GM18498 (cell line): ENCODE results near the gene NEK1.
"Not testable (repeated sequence)": the region's sequence is repeated elsewhere in the genome, so short reads cannot be mapped to it uniquely, and the experiment has no call there.

Source experiments
- ATAC-seq: cut with Tn5 transposase; IDR thresholded peaks from one replicate; pipeline ENCODE4 v1.9.1; 2021; ENCODE audit warnings: mild to moderate bottlenecking, moderate library complexity; ENCODE audit not compliant: unreplicated experiment

NEK1 gene

DNA sequence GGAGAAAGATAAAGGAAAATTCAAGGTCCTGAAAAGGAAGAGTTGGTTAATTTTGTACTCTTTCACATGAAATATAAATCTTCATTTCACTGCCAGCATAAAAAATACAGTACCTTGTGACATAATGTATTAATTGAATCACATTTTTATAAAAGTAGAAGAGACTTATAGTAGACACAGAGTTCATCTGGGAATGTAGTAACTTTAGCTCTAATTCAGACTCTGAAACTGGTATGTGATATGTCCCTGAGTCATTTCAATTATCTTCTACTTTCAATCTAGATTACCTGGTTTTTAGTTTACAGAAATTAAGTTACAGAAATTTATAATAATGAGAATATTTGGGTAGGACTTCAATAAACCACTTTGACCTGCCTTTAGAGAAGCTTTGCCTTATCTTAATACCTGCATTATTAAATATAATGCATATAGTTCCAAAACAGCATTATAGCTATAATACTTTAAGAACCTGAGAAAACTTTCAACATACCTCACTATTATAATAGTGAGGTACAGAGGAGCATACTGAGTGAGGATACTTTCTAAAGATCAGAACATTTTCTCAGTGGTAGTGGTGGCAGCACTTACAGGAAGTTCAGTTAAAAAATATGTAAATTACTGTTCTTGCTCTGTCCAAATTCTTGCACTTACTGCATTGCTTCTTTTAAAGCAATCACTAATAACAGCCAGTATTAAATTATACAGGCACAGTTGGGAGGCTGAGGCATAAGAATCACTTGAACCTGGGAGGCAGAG is 11.2 kb downstream of the NEK1 start:
- ATAC-seq: peak; percentile 70

DNA sequence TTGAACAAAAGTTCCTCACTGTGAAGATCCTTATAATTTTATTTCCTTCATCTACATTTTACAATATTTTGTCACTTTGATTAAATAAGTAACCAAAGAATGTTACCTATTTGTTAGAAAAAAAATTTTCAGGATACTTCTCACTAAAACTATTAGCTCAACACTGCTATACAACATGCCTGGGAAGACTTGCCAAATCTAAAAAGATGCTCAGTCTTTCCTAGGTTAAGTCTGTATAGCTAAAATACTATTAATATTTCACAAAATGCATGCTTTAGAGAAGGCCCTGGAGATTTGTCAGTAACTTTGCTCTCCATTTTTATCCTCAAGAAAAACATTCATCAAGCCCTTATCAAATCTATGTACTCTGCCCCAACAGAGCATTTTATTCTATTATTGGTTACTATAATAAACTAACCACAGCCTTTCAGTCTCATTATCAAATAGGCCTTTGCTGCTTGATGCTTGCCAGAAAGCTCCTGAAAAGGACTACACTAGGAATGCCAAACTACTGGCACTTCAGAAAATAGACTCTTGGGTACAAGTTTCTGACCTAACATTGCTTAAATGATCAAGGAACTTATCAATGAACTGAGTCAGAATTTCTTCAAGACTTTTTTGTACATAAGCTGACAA is 17.7 kb downstream of the NEK1 start:
- ATAC-seq: no peak

DNA sequence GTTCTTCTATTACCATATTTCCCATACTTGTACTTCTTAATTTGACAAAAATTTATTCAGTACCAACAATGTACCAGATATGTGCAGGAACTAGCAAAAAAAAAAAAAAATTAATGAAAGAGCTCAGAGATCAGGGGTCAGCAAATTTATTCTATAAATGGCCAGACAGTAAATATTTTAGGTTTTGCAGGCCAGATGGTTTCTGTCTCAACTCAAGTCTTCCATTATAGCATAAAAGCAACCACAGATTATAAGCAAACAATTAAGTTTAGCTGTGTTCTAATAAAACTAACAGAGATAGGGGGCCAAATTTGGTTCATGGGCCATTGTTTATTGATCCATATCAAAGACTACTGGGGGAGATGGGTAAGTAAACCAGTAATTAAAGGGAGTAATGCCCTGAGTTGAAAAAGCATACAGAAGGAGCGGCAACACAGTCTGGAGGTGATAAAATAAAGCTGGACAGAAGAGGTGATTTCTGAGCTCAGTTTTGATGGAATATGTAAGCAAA is 19.3 kb downstream of the NEK1 start:
- no peak for ATAC-seq

DNA sequence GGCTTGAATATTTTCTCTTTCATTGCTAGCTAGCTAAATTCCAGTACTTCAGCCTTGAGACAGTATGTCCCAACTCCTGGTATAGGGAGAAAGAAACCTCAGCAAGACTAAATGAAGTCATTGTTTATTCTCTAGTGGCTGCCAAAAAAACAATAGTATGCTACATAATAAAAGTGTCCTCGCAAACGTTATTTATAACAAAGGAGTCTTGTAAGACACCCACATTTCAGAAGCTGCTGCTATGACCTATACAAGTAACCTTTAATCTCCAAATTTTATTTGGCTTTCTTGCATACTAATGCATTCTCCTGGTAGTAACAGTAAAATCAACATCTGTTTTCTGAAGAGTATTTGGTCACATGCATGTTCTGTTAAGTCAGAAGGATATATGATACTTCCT is 28.8 kb downstream of the NEK1 start:
- no peak for ATAC-seq

DNA sequence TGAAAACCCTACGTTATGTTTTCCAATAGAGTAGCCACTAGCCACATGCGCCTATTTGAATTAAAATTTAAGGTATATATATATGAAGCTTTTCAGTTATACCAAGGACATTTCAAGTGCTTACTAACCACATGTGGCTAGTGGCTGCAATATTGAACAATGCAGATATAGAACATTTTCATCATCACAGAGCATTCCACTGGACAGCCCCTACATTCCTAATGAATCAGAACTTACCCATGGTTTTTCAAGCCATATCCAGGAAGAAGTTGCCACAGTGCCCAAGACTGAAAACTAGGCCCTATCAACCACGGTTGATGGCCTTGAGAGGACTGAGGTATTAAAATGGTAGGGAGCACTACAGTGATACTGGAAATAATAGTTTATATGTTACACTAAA is 29.7 kb downstream of the NEK1 start:
- ATAC-seq: no peak

DNA sequence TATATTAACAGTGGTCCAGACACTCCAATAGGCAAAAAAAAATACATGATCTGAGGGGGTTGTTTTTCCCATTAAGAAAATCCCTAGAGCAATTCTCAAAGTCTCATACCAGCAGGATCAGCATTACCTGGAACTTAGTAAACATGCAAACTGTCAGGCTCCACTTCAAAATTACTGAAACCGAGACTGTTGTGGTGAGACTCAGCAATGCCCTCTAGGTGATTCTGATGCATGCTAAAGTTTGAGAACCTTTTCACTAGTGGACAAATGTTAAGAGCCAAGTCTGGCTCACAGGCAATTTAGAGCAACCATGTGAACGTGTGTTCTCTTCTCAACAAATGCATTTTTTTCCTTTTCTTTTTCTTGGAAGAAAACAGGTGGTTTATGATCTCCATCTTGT is 30.2 kb downstream of the NEK1 start:
- ATAC-seq: peak; percentile 83

DNA sequence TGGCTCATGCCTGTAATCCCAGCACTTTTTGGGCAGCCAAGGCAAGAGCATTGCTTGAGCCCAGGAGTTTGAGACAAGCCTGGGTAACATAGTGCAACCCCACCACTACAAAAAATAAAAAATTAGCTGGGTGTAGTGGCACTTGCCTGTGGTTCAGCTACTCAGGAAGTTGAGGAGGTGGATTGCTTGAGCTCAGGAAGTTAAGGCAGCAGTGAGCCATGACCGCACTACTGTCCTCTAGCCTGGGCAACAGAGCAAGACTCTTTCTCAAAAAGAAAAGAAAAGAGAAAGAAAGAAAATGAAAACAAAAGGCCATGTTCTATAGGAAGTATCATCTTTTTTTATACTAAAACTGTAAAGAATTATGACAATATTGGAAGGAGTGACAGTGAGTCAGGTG is 38.5 kb downstream of the NEK1 start:
- ATAC-seq: no peak

DNA sequence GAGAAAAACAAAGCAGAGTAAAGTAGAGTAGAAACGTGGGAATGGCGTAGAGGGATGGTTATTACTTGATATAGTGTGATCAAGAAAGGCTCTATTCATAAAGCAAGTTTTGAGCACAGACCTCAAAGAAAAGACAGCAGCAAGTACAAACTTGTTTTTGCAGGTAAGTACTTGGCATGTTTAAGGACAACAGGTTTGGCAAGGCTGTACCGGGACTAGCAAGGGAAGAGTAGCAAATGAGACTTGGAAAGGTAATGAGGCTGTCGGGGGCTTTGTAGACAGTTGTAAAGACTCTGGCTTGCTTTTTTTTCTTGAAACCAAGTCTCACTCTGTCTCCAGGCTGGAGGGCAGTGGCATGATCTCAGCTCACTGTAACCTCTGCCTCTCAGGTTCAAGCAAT is 40.9 kb downstream of the NEK1 start:
- ATAC-seq: no peak

DNA sequence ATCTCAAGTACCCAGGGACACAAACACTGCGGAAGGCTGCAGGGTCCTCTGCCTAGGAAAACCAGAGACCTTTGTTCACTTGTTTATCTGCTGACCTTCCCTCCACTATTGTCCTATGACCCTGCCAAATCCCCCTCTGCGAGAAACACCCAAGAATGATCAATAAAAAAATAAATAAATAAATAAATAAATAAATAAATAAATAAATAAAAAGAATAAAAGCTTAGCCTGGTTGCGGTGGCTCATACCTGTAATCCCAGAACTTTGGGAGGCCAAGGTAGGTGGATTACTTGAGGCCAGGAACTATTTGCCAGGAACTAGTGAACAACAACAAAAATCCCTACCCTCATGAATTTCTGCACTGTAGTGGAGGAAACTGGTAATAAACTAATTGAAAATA is 41.4 kb downstream of the NEK1 start:
- not testable (repeated sequence) for ATAC-seq

DNA sequence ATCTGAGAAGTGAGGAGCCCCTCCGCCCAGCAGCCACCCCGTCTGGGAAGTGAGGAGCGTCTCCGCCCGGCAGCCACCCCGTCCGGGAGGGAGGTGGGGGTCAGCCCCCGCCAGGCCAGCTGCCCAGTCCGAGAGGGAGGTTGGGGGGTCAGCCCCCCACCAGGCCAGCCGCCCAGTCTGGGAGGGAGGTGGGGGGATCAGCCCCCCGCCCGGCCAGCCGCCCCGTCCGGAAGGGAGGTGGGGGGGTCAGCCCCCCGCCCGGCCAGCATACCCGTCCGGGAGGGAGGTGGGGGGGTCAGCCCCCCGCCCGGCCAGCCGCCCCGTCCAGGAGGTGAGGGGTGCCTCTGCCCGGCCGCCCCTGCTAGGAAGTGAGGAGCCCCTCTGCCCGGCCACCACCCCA is 42.1 kb downstream of the NEK1 start:
- ATAC-seq: not testable (repeated sequence)

DNA sequence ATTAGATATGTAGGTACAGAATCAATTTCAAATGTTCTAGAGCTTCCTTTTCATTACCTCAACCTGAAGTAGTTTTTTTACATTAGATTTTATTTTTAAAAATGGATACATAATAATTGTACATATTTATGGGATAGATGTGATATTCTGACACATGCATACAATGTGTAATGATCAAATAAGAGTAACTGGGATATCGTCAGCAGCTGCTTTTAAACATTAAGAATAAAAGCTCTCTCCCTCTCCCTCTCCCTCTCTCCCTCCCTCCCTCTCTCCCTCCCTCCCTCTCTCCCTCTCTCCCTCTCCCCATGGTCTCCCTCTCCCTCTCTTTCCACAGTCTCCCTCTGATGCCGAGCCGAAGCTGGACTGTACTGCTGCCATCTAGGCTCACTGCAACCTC is 43.2 kb downstream of the NEK1 start:
- not testable (repeated sequence) for ATAC-seq

DNA sequence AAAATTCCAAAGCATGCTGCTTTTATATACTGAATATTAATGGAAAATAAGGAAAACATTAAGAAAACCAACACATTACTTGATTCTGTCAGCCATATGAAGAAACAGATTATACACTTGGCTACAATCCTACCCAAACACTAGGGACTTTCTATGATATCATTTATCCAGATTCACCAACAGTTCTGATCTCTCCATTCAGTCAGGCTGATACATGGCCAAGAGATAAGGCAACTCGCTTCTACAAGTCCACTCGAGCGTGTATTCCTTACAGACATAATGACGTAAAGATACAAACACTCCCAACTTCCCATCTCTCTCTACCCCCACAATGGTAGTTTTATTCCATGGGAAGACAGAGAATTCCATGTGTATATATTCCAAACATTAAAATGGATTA is 44.5 kb downstream of the NEK1 start:
- ATAC-seq: no peak

DNA sequence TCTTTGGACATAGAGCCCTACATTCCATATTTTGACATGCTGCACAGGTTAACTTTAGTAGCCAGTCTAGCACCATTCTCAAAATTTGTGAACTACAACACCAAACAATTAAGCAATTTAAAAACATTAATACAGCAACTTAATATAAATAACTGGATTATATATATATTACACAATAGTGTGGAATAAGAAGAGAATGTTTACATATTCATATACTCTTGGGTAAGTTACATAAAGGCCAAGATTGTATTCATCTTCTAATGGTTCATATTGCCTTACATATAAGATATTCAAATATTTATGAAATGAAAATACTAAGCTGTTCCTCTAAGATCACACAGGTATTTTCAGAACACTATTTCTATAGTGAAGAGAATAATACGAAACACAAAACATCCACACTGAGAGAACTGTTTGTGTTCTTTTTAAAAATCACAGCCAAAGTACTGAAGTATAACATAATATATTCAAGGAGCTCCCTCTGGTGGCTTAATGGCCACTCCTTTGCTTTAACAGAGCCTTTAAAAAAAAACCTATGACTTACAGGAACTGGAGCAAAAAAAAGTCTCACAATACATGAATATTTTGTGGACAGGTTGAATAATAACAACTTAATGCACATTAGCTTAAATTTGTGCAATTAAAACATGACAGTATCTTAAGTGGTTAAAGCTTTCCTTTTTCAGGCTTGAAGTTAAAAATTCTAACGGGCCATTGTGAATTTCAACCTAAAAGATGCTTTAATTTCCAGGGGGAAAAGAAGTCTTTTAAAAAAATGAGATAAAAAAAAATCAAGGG is 46.2 kb downstream of the NEK1 start:
- peak; percentile 81 for ATAC-seq

DNA sequence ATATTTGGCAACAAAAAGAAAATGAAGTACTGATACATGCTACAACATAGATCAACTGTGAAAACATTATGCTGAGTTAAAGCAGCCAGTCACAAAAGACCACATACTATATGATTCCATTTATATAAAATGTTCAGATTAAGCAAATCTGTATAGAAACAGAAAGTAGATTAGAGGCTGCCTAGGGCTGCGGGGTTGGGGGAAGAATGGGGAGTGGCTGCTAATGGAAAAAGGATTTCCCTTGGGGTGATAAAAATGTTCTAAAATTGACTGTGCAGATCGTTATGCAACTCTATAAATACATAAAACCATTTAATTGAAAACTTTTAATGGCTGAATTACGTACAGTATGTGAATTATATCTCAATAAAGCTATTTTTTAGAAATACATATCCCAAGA is 46.8 kb downstream of the NEK1 start:
- ATAC-seq: no peak

DNA sequence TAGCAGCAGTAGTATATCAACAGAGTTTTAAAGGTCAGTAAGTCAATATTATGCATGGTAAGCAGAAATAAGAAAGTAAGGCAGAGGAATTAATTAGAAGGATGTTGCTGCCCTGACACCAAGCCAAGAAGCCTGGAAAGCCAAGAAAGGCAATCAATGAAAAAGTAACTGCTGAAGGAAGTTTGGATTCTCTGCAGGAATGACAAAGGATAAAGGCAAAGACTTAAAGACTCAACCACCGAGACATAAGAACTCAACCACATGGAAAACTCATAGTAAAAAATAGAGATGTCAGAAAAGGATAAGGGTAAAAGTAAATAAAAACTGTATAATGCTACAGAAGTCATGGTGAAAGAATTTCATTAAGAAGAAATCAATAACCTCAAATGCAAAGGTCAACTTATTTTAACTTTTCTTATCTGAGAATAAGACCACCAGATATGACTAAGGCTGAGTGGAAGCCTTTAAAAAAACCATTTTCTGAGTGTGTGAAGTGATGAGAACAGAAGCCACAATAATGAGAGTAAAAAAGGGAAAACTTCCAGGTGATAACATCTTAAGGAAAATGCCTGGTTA is 55.2 kb downstream of the NEK1 start:
- ATAC-seq: no peak

DNA sequence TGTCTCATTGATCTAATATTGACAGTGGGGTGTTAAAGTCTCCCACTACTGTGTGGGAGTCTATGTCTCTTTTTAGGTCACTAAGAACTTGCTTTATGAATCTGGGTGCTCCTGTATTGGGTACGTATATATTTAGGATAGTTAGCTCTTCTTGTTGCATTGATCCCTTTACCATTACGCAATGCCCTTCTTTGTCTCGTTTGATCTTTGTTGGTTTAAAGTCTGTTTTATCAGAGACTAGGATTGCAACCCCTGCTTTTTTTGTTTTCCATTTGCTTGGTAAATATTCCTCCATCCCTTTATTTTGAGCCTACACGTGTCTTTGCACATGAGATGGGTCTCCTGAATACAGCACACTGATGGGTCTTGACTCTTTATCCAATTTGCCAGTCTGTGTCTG is 65.8 kb downstream of the NEK1 start:
- ATAC-seq: not testable (repeated sequence)

DNA sequence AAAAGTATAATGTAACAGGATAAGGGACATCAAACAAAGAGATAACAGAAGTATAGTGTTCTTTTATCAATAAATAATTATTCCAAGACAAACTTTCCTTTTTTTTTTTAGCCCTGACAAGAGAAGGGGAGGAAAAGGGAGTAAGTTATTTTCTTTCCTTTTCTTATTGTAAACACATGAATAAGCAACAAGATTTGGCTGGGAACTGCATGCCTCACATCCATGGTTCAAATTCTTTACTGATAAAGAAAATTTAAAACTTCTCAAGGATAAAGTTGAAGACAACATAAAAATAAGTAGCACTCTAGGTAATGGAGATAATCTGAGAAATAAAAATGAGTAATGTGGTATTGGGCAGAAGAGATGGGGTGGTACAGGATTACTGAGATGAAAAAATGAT is 71.6 kb downstream of the NEK1 start:
- no peak for ATAC-seq

DNA sequence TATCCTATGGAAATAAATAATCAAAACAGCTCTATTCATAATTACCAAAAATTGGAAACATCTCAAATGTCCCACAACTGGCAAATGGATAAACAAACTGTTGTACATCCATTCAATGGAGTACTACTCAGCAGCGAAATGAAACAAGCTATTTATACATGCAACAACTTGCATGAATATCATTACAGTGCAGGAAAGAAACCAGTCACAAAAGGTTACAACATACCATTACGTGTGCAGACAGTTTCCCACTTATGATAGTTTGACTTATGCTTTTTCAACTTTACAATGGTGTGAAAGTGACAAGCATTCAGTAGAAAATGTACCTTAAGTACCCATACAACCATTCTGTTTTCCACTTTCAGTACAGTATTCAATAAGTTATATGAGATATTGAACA is 82.3 kb downstream of the NEK1 start:
- ATAC-seq: no peak

DNA sequence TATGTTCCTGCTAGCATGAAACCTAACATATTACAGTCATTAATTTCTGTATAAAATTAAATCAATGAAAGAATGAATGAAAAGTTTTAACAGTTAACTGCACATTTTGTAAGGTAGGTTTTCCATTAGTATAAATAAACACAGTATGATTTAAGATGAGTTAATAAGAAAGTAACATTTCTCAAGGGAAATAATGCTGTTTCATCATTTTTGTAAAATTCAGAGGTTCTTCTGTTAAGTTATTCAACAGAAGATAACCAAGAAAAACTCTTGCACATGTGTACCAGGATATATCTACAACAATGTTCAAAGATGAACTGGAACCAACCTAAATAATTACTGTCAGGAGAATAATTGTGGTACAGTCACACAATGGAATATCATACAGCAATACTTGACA is 88.6 kb downstream of the NEK1 start:
- ATAC-seq: no peak

DNA sequence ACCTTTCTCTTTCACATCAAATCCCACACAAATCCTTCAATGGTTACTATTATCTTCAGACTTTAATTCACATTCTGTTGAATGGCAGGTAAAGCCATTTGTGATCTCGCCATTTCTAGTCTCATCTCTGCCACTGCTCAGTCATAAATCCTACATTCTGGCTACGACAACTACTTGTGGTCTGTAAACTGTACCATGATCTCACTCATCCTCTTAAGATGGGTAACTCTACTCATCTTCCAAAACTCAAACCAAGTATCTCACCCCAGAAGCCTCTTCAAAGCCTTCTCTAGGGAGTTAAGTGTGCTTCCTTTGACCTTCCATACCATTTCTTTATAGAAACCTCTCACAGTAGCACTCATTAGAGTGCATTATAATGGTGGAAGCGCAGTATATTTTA is 101.8 kb downstream of the NEK1 start:
- no peak for ATAC-seq

DNA sequence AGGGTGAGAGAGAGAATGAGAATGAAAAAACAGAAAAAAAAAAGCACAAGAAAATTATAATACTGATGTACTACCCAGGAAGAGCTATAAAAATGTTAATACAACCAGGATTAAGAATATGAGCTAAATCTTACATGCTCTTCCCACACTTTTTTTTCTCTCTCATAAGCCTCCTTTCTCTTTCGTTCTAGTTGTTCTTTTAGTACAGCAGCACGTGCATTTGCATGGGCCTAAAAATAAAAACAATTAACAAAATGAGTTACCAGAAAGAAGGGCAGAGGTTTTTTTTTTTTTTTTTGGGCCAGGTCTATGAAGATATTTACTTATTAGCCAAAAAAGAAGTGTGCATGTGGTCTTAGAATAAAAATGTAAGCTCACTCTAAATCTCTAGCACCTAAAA is 105.5 kb downstream of the NEK1 start:
- ATAC-seq: no peak
